HCT116 (cell line): ENCODE results near the gene SLC7A9. TPM values are rescaled to one million over a fixed set of nuclear protein-coding genes. Genes with fewer than 3 reads are reported as not detected.

Experiments used
- ATAC-seq: fragments of 200-7000 bp; cut with Tn5 transposase; 2 replicates; pipeline ENCODE4 v1.9.1; 2020; ENCODE audit warnings: mild to moderate bottlenecking, moderate library complexity
- BruUV-seq: library from RNA; stranded (reverse); fragments of 400-500 nt; replicated peaks from 2 replicates; lab custom pipeline; 2021; lab: Mats Ljungman, UMichigan
- CTCF ChIA-PET: fragments of 300-600 bp; sonication (Branson Sonifier 250); formaldehyde crosslinking; loops from one replicate; lab custom pipeline; 2021; ENCODE audit warnings: antibody characterized with exemption; lab: Charles Lee
- POLR2A ChIA-PET: fragments of 300-600, 350-600 bp; sonication (Branson Sonifier 250); formaldehyde crosslinking; loops from one replicate; lab custom pipeline; 2021; ENCODE audit warnings: antibody characterized with exemption; lab: Charles Lee
- RAD21 ChIA-PET, 2 experiments: fragments of 300-600 bp; sonication (Branson Sonifier 250); formaldehyde crosslinking; loops; one replicate each; lab custom pipeline; 2023; ENCODE audit warnings: low total read pairs in 2 of 2; ENCODE audit not compliant: uncharacterized antibody in 2 of 2, unreplicated experiment in 2 of 2, low non-redundant PET in 1 of 2; lab: Charles Lee
- DNase-seq: peaks from one replicate; pipeline ENCODE4 v3.0.0-alpha.2; 2010; ENCODE audit warnings: low read depth, low spot score
- H2AFZ ChIP-seq: fragments of 200-600 bp; shearing (Covaris generic), sonication (generic); 2 replicates; pipeline ENCODE4 v1.6.1; 2017; ENCODE audit warnings: low read depth, mixed run types, mixed read lengths, antibody characterized with exemption, low read length; ENCODE audit not compliant: poor library complexity, severe bottlenecking
- H3K27ac ChIP-seq: 2 replicates; pipeline ENCODE4 v1.5.1; 2012; ENCODE audit warnings: low read depth, low read length
- H3K27me3 ChIP-seq: fragments of 200-600 bp; sonication (generic); 2 replicates; pipeline ENCODE4 v1.6.1; 2016; ENCODE audit warnings: mixed run types, low read length, mixed read lengths; ENCODE audit not compliant: insufficient read depth
- H3K36me3 ChIP-seq, 2 experiments: fragments of 200-500 bp in 1 of 2; fragments of 200-600 bp in 1 of 2; sonication (Bioruptor generic) in 1 of 2; sonication (generic) in 1 of 2; 2 replicates each; pipeline versions ENCODE4 v1.5.1 to v1.6.1; 2014 to 2016; ENCODE audit warnings: low read length in 2 of 2, inconsistent platforms in 1 of 2, mixed read lengths in 1 of 2, mixed run types in 1 of 2; ENCODE audit not compliant: insufficient read depth in 2 of 2, control insufficient read depth in 1 of 2
- H3K4me1 ChIP-seq, 2 experiments: fragments of 200-600 bp in 1 of 2; sonication (generic) in 1 of 2; 2 replicates each; pipeline versions ENCODE4 v1.5.1 to v1.6.1; 2012 to 2017; ENCODE audit warnings: low read length in 2 of 2, inconsistent platforms in 1 of 2, mild to moderate bottlenecking in 1 of 2, mixed read lengths in 1 of 2, mixed run types in 1 of 2, moderate library complexity in 1 of 2; ENCODE audit not compliant: insufficient read depth in 2 of 2, control insufficient read depth in 1 of 2
- H3K4me2 ChIP-seq: fragments of 200-600 bp; sonication (generic); 2 replicates; pipeline ENCODE4 v1.6.1; 2017; ENCODE audit warnings: mixed run types, low read length, mixed read lengths
- H3K4me3 ChIP-seq, 2 experiments: fragments of 200-600 bp in 1 of 2; sonication (generic) in 1 of 2; replicated peaks in 1 of 2; 2 replicates each; pipeline ENCODE4 v1.5.1; 2011 to 2016; ENCODE audit warnings: low read length in 2 of 2, control low read depth in 1 of 2, low read depth in 1 of 2, mild to moderate bottlenecking in 1 of 2, mixed read lengths in 1 of 2, mixed run types in 1 of 2
- H3K79me2 ChIP-seq: fragments of 200-600 bp; sonication (generic); 2 replicates; pipeline ENCODE4 v1.6.1; 2017; ENCODE audit warnings: mild to moderate bottlenecking, mixed run types, low read length, moderate library complexity, mixed read lengths; ENCODE audit not compliant: insufficient read depth
- H3K9ac ChIP-seq: fragments of 200-600 bp; sonication (generic); 2 replicates; pipeline ENCODE4 v1.6.1; 2016; ENCODE audit warnings: low read length, mixed read lengths
- H3K9me2 ChIP-seq: fragments of 200-600 bp; sonication (generic), shearing (Covaris generic); 2 replicates; pipeline ENCODE4 v1.6.1; 2017; ENCODE audit warnings: mixed run types, mild to moderate bottlenecking, moderate library complexity; ENCODE audit not compliant: insufficient read depth
- H3K9me3 ChIP-seq, 2 experiments: fragments of 200-500 bp in 1 of 2; fragments of 200-600 bp in 1 of 2; sonication (Bioruptor generic) in 1 of 2; sonication (generic) in 1 of 2; 2 replicates each; pipeline ENCODE4 v1.6.1; 2014 to 2017; ENCODE audit warnings: low read length in 2 of 2, mixed read lengths in 2 of 2, inconsistent platforms in 1 of 2, low read depth in 1 of 2, mild to moderate bottlenecking in 1 of 2, mixed run types in 1 of 2, moderate library complexity in 1 of 2; ENCODE audit not compliant: control insufficient read depth in 1 of 2, insufficient read depth in 1 of 2
- H4K20me1 ChIP-seq: fragments of 200-600 bp; sonication (generic), shearing (Covaris generic); 2 replicates; pipeline ENCODE4 v1.6.1; 2017; ENCODE audit warnings: mixed run types, mild to moderate bottlenecking, moderate library complexity; ENCODE audit not compliant: insufficient read depth
- ATF3 ChIP-seq: IDR thresholded peaks from 2 replicates; pipeline ENCODE4 v1.6.1; 2012
- CBX3 ChIP-seq: IDR thresholded peaks from 2 replicates; pipeline ENCODE4 v1.6.1; 2012; ENCODE audit warnings: low read depth
- EGR1 ChIP-seq: IDR thresholded peaks from 2 replicates; pipeline ENCODE4 v1.6.1; 2012; ENCODE audit warnings: low read depth
- ELF1 ChIP-seq: IDR thresholded peaks from 2 replicates; pipeline ENCODE4 v1.6.1; 2012; ENCODE audit warnings: low read depth, borderline replicate concordance
- EZH2phosphoT487 ChIP-seq: fragments of 200-600 bp; IDR thresholded peaks from 2 replicates; pipeline ENCODE4 v1.6.1; 2018; ENCODE audit warnings: antibody characterized with exemption, borderline replicate concordance
- FOSL1 ChIP-seq: IDR thresholded peaks from 2 replicates; pipeline ENCODE4 v1.6.1; 2012; ENCODE audit warnings: low read depth
- POLR2A ChIP-seq: IDR thresholded peaks from 2 replicates; pipeline ENCODE4 v1.7.0; 2011; ENCODE audit warnings: borderline replicate concordance; ENCODE audit not compliant: insufficient read depth, insufficient read length; ENCODE audit errors: extremely low read depth
- POLR2AphosphoS5 ChIP-seq: IDR thresholded peaks from 2 replicates; pipeline ENCODE4 v1.6.1; 2011; ENCODE audit warnings: mild to moderate bottlenecking, low read depth, low read length, moderate library complexity
- RAD21 ChIP-seq: IDR thresholded peaks from 2 replicates; pipeline ENCODE4 v1.6.1; 2012; ENCODE audit warnings: low read depth, mild to moderate bottlenecking
- SIN3A ChIP-seq: IDR thresholded peaks from 2 replicates; pipeline ENCODE4 v1.6.1; 2012; ENCODE audit warnings: low read depth
- SRF ChIP-seq: IDR thresholded peaks from 2 replicates; pipeline ENCODE4 v1.6.1; 2012; ENCODE audit warnings: low read depth
- TCF7L2 ChIP-seq: IDR thresholded peaks from 2 replicates; pipeline ENCODE4 v1.7.0; 2011; ENCODE audit warnings: borderline replicate concordance, inconsistent platforms; ENCODE audit not compliant: insufficient read depth, insufficient read length; ENCODE audit errors: extremely low read depth
- YY1 ChIP-seq: IDR thresholded peaks from 2 replicates; pipeline ENCODE4 v1.6.1; 2011; ENCODE audit warnings: low read length, low read depth, moderate library complexity, mild to moderate bottlenecking; ENCODE audit not compliant: insufficient replicate concordance; ENCODE audit errors: extremely low read depth
- ZFX ChIP-seq: fragments of 450-650 bp; IDR thresholded peaks from 2 replicates; pipeline ENCODE4 v1.6.1; 2017
- intact Hi-C: fragments of 100-400 bp; cut with micrococcal nuclease; formaldehyde crosslinking; loops from 2 replicates; pipeline ENCODE4 v1.10.0; 2022
- total RNA-seq: library from RNA; stranded (reverse); gene quantifications from one replicate; pipeline ENCODE4 v1.2.1, GENCODE V29; 2021; ENCODE audit not compliant: unreplicated experiment
- TF ChIP-seq, protein P1 (sequence below): IDR thresholded peaks from 2 replicates; pipeline ENCODE4 v1.6.1; 2012; ENCODE audit warnings: low read depth
- TF ChIP-seq, protein P2 (sequence below): IDR thresholded peaks from 2 replicates; pipeline ENCODE4 v1.6.1; 2011; ENCODE audit warnings: mild to moderate bottlenecking, low read length, moderate library complexity; ENCODE audit not compliant: insufficient replicate concordance; ENCODE audit errors: extremely low read depth

The SLC7A9 gene
- total RNA-seq, 1 experiment from 2014 or later: 0.42 TPM

- no peaks in the 10 kb centered on the region for H3K79me2 ChIP-seq
- no peaks in the 10 kb centered on the region for H3K4me1 ChIP-seq
- no peaks in the 10 kb centered on the region for H4K20me1 ChIP-seq
- no peak overlapping the region for H3K4me3 ChIP-seq
- CTCF ChIA-PET: no interaction called here
- intact Hi-C loops: no loop called here
- POLR2A ChIA-PET: no interaction called here
- no peak overlapping the region for H3K9ac ChIP-seq
- H3K4me2 ChIP-seq: no peak overlapping the region
- no peaks in the 10 kb centered on the region for H3K36me3 ChIP-seq
- H3K27ac ChIP-seq: no peak overlapping the region
- no peaks in the 10 kb centered on the region for H3K9me2 ChIP-seq
- H3K9me3 ChIP-seq: no peaks in the 10 kb centered on the region
- RAD21 ChIA-PET: no interaction called here
- H3K27me3 ChIP-seq: no peaks in the 10 kb centered on the region
- TF ChIP-seq SIN3A (no peak), FOSL1 (no peak), ZFX (no peak), YY1 (no peak), RAD21 (no peak), EZH2phosphoT487 (no peak), ATF3 (no peak), POLR2A (no peak), SRF (no peak), ELF1 (no peak), TCF7L2 (no peak), POLR2AphosphoS5 (no peak), EGR1 (no peak), CBX3 (no peak)
- TF ChIP-seq, protein P1, sequence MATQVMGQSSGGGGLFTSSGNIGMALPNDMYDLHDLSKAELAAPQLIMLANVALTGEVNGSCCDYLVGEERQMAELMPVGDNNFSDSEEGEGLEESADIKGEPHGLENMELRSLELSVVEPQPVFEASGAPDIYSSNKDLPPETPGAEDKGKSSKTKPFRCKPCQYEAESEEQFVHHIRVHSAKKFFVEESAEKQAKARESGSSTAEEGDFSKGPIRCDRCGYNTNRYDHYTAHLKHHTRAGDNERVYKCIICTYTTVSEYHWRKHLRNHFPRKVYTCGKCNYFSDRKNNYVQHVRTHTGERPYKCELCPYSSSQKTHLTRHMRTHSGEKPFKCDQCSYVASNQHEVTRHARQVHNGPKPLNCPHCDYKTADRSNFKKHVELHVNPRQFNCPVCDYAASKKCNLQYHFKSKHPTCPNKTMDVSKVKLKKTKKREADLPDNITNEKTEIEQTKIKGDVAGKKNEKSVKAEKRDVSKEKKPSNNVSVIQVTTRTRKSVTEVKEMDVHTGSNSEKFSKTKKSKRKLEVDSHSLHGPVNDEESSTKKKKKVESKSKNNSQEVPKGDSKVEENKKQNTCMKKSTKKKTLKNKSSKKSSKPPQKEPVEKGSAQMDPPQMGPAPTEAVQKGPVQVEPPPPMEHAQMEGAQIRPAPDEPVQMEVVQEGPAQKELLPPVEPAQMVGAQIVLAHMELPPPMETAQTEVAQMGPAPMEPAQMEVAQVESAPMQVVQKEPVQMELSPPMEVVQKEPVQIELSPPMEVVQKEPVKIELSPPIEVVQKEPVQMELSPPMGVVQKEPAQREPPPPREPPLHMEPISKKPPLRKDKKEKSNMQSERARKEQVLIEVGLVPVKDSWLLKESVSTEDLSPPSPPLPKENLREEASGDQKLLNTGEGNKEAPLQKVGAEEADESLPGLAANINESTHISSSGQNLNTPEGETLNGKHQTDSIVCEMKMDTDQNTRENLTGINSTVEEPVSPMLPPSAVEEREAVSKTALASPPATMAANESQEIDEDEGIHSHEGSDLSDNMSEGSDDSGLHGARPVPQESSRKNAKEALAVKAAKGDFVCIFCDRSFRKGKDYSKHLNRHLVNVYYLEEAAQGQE: no peak
- TF ChIP-seq, protein P2, sequence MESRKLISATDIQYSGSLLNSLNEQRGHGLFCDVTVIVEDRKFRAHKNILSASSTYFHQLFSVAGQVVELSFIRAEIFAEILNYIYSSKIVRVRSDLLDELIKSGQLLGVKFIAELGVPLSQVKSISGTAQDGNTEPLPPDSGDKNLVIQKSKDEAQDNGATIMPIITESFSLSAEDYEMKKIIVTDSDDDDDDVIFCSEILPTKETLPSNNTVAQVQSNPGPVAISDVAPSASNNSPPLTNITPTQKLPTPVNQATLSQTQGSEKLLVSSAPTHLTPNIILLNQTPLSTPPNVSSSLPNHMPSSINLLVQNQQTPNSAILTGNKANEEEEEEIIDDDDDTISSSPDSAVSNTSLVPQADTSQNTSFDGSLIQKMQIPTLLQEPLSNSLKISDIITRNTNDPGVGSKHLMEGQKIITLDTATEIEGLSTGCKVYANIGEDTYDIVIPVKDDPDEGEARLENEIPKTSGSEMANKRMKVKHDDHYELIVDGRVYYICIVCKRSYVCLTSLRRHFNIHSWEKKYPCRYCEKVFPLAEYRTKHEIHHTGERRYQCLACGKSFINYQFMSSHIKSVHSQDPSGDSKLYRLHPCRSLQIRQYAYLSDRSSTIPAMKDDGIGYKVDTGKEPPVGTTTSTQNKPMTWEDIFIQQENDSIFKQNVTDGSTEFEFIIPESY: no peak
- H2AFZ ChIP-seq: no peak overlapping the region
- ATAC-seq (no peak), DNase-seq (no peak)
- BruUV-seq: no TSS peak
These were observed 5.9 kb upstream of the SLC7A9 start for GRCh38 chr19:32875428-32875827.
